HG03575 (cell line): ENCODE data around the gene RAB19.

ENCODE experiments used
- ATAC-seq: cut with Tn5 transposase; IDR thresholded peaks from one replicate; pipeline ENCODE4 v1.9.1; 2021; ENCODE audit not compliant: unreplicated experiment, insufficient number of reproducible peaks, low FRiP score; ENCODE audit errors: extremely low read depth

The RAB19 gene

DNA sequence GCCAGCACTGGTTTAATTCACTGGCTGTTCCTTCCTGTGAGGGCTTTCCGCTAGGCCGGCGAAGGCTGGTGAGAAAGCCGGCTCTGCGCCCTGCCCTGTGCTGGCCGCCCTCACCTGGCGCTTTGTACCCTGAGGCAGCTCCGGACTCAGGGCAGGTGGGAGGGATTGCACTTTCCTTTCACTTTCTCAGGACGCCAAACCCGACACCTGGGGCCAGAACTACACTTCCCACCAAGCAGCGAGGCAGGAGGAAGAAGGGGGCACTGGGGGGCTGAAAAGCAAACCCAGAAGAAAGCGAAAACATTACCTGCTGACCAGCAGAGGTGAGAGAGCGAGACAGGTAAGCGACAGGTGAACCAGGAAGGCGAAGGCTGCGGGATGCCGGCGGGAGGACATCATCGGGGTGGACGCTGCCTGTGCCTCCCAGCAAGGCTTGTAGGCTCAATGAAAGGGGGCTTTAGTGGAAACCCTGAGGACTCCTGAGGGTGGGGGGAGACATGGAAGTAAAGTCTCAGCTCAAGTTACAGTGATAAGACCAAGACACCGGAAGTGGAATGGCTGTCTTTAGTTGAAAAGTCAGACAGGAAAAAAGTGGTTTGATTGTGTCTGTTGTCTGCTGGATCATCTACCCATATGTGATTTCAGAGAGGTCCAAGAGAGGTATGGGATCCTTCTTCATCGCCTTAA is at the start of gene RAB19:
TSS of gene RAB19 (plus strand) at position 181 of the 687 bp plus-strand sequence. CDS start 3,589 bp downstream, outside the sequence.
- ATAC-seq, result no peak

DNA sequence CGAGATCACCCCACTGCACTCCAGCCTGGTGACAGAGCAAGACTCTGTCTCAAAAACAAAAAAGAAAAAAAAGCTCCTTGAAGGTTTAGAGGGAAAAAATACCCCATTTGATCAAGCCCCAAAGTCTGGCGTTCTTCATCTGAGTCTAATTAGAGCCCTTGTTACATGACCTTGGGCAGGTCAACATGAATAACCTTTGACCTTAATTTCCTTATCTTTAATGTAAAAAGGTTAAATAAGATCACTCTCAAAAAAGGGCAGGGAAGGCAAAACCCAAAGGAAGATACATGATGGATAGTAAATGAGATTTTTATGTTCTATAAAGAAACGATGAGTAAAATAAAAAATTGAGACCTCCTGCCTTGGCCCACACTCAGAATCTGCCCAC is 45.8 kb upstream of the RAB19 start:
- ATAC-seq, result no peak

- no peak for ATAC-seq
These were observed 45.3 kb upstream of the RAB19 start for GRCh38 chr7:140358412-140359051.

GRCh38 chr7:140360697-140361229 is 43.1 kb upstream of the RAB19 start:
- ATAC-seq, result no peak

GRCh38 chr7:140364819-140365218 is 39.0 kb upstream of the RAB19 start:
- ATAC-seq, result no peak

GRCh38 chr7:140367528-140367927 is 36.3 kb upstream of the RAB19 start:
- no peak for ATAC-seq

DNA sequence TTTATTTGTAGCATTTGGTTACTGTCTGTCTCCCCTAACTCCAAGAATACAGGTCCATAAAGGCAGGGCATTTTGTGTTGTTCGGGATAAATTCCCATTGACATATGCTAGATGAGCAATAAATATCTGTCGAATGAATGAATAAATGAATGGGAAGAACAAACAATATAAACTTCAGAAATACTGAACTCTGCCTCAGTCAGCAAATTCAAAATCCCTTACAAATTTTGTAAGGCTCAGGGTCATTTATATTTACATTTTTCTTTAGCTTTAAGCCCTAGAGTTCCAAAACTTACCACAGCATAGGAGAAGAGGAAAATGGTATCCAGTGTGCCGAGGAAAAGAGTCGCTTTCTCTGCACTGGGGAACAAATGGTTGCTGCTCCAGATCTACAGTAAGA is 34.6 kb upstream of the RAB19 start:
- ATAC-seq, result no peak

- no peak for ATAC-seq
These were observed 28.5 kb upstream of the RAB19 start for GRCh38 chr7:140375323-140375722.

DNA sequence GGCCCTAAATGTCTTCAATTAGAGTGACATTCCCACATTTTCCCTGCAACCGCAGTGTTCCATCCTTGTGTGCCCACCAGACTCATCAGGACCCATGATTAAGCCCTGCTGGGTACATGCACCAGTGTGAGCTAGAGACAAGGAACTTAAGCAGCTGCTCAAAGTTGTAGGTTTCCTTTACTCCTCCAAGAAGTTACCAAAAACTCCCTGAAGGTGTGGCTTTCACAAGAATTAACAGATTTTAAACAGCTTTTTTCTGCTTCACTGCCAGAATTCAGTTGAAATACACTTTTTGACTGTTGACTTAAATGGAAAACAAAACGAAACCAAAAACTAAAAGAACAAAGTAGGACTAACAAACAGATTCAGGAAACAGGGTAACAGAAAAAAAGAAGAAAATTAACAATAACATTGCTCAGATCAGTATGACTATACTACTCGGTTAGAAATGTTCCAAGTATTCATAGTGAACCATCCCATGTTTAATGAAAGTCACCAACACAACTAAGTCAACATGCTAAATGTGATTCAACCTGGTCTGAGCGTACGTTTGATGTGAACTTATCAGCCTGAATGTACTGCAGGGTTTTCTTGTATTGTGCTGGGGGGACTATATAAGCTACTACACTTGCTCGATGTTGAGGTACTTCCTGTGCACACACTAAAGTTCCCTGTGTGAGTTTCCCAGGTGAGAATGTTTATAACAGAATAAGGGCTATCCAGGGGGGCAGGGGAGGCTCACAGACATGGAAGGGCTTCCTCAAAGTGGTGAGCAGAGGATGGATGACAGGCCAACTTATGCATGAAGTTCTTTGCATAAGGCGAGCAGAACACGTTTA is 27.7 kb upstream of the RAB19 start:
- ATAC-seq, result no peak

DNA sequence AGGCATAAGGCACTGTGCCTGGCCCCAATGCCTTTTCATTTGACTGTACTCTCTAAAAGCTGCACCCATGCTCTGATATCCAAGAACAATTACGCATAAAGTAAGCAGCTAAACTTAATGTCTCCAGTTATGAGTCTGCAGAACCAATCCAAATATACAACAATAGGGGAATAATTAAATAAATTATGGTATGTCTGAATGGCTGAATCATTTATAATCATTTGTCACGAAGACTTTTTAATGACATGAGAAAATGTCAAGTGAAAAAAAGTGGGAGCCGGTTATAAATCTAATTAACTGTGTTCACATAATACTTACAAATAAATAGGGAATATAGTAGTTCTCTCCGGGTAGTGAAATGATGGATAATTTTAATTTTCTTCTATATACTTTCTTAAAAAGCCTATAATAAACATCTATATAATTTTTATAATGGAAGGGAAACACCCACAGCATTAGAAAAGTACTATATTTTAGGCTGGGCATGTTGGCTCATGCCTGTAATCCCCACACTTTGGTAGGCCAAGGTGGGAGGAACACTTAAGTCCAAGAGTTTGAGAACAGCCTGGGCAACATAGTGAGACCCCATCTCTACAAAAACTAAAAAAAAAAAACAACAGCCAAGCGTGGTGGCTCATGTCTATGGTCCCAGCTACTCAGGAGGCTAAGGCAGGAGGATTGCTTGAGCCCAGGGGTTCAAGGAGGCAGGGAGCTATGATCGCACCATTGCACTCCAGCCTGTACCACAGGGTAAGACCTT is 19.7 kb upstream of the RAB19 start:
- no peak for ATAC-seq

GRCh38 chr7:140384894-140385545 is 18.8 kb upstream of the RAB19 start:
- no peak for ATAC-seq

GRCh38 chr7:140389445-140389844 is 14.4 kb upstream of the RAB19 start:
- ATAC-seq, result no peak

DNA sequence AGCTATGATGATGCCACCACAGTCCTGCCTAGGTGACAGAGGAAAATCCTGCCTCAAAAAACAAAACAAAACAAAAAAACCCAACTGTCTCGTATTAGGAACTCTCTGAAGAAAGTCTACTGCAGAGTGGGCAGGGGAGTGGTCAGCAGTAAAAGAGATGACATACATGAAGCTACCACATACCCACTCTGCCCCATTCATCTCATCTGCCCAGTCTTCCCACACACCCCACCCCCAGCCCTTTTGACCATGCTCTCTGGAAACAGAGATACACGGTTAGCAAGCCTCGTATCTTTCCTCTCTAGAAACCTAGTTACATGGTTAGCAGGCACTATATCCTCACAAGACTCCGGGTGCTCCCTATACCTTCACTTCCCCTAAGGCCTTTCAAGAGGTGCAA is 13.8 kb upstream of the RAB19 start:
- ATAC-seq, result no peak

- ATAC-seq, result no peak
These were observed 13.2 kb upstream of the RAB19 start for GRCh38 chr7:140390466-140391190.

DNA sequence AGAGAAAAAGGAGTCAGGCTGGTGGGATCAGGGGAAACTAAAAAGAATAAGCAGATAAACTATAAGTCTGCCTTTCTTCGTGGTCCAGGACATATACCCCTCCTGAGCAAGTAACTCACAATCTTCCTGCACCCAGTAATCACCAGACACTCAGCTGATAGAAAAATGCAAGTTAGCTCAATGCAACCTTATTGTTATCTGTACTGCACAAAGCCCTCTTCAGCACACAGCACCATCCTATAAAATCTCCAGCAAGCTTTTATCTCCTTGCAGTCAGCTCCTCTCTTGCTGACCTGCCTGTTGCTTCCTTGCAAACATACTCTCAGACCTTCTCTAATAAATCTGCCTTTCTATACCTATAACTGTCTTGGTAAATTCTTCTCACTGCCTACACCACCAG is 12.2 kb upstream of the RAB19 start:
- no peak for ATAC-seq

DNA sequence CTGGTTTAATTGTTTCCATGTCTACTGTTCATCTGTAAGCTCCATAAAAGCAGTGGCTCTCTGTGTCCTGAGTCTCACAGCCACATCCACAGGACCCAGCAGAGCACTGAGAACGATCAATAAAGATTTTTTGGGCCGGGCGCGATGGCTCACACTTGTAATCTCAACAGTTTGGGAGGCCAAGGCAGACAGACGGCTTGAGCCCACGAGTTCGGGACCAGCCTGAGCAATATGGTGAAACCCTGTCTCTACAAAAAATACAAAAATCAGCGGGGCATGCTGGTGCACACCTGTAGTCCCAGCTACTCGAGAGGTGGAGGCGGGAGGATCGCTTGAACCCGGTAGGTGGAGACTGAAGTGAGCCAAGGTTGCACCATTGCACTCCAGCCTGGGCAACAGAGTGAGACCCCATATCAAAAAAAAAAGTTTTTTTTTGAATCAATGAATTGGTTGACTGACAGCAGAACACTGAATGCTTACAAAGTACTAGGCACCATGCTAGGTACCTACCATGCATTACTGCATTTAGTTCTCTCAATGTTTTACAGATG is 10.0 kb upstream of the RAB19 start:
- no peak for ATAC-seq

DNA sequence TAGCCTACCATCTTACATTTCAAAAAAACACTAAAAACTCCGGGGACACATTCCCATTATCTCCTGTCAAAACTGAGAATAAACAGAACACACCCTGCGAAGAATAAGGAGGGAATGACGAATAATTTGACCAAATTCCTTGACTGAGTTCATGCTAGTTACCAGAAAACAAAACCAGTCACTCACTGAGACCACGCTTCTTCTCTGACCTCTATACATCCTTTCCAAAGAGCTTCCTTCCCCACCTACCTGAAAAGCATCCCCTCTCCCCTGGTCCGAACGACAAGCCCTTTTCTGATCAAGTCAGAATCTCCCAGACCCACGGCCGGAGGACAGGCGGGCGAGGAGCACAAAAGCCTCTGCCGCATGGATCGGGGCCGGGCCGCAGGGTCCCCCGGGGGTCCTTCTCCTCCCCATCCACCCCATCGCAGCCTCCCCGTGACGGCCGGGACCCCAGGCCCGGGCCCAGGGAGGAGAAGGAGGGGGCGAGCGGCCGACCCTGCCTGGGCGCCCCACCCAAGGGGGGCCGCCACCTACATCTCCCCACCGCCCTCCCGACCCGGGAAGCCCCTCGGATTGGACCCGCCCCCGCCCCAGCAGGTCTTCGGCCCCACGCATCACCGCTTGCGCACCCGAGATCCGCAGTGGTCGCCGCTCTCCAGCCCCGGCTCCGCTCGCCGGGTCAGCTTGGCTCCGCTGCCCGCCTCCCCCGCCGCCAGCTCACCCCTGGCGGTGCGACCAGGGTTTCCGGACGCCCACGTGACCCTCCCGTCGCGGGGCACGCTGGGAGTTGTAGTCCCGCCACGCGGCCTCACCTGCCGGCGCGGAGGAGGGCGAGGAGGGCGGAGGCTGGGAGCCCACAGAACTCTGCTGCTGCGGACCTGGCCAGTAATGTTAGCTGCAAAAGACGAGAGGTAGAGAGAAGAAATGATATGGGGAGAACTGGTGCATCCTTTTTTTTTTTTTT is 5.8 kb upstream of the RAB19 start, which contains the start of gene SLC37A3:
TSS of gene SLC37A3 (minus strand) at position 747 of the 967 bp plus-strand sequence. CDS start 16,004 bp downstream, outside the sequence.
- no peak for ATAC-seq
